Astrocyte (in vitro differentiated cells and primary cell): ENCODE data around the gene CMPK2. TPM values are rescaled to one million over a fixed set of nuclear protein-coding genes. Genes with fewer than 3 reads are reported as not detected.

ENCODE experiments used
- DNase-seq: peaks from one replicate; pipeline ENCODE4 v3.0.0-alpha.2; 2010; ENCODE audit warnings: low read depth
- FAIRE-seq: peaks from 2 replicates; lab custom pipeline; 2011; peaks lifted over from hg19 to GRCh38; lab: Jason Lieb, UNC
- H2AFZ ChIP-seq: 2 replicates; pipeline ENCODE4 v1.6.0; 2012; ENCODE audit warnings: low read depth, low read length, inconsistent platforms
- H3K27ac ChIP-seq: 2 replicates; pipeline ENCODE4 v1.5.1; 2011; ENCODE audit warnings: low read depth, low read length, inconsistent platforms
- H3K27me3 ChIP-seq: 2 replicates; pipeline ENCODE4 v1.6.0; 2011; ENCODE audit warnings: low read length, inconsistent platforms; ENCODE audit not compliant: insufficient read depth
- H3K36me3 ChIP-seq: 2 replicates; pipeline ENCODE4 v1.5.1; 2011; ENCODE audit warnings: low read length, inconsistent platforms; ENCODE audit not compliant: insufficient read depth
- H3K4me1 ChIP-seq: 2 replicates; pipeline ENCODE4 v1.5.1; 2011; ENCODE audit warnings: low read length, inconsistent platforms; ENCODE audit not compliant: insufficient read depth
- H3K4me2 ChIP-seq: 2 replicates; pipeline ENCODE4 v1.6.0; 2012; ENCODE audit warnings: low read length, inconsistent platforms
- H3K4me3 ChIP-seq: 2 replicates; pipeline ENCODE4 v1.5.1; 2011; ENCODE audit warnings: low read depth, mild to moderate bottlenecking, low read length, inconsistent platforms; ENCODE audit not compliant: insufficient read depth
- H3K79me2 ChIP-seq: 2 replicates; pipeline ENCODE4 v1.6.0; 2012; ENCODE audit warnings: mild to moderate bottlenecking, low read length, inconsistent platforms; ENCODE audit not compliant: insufficient read depth
- H3K9ac ChIP-seq: 2 replicates; pipeline ENCODE4 v1.6.0; 2012; ENCODE audit warnings: mild to moderate bottlenecking, low read length, inconsistent platforms
- H3K9me3 ChIP-seq: 2 replicates; pipeline ENCODE4 v1.5.1; 2012; ENCODE audit warnings: low read depth, mild to moderate bottlenecking, low read length, inconsistent platforms; ENCODE audit not compliant: insufficient read depth
- H4K20me1 ChIP-seq: 2 replicates; pipeline ENCODE4 v1.6.0; 2012; ENCODE audit warnings: low read length, inconsistent platforms; ENCODE audit not compliant: insufficient read depth
- H3K27ac Mint-ChIP-seq: one replicate; pipeline ENCODE4 v1.8.0; 2021; ENCODE audit warnings: mild to moderate bottlenecking, mixed read lengths; ENCODE audit not compliant: unreplicated experiment
- H3K27me3 Mint-ChIP-seq: one replicate; pipeline ENCODE4 v1.8.0; 2021; ENCODE audit warnings: low read depth, mixed read lengths; ENCODE audit not compliant: unreplicated experiment
- H3K36me3 Mint-ChIP-seq: one replicate; pipeline ENCODE4 v1.8.0; 2021; ENCODE audit warnings: low read depth, mixed read lengths; ENCODE audit not compliant: unreplicated experiment
- H3K4me1 Mint-ChIP-seq: one replicate; pipeline ENCODE4 v1.8.0; 2021; ENCODE audit warnings: low read depth, mixed read lengths; ENCODE audit not compliant: unreplicated experiment
- H3K4me3 Mint-ChIP-seq: one replicate; pipeline ENCODE4 v1.8.0; 2021; ENCODE audit warnings: mild to moderate bottlenecking, moderate library complexity, mixed read lengths; ENCODE audit not compliant: unreplicated experiment
- H3K9me3 Mint-ChIP-seq: one replicate; pipeline ENCODE4 v1.8.0; 2021; ENCODE audit warnings: mild to moderate bottlenecking, mixed read lengths; ENCODE audit not compliant: unreplicated experiment
- CTCF ChIP-seq: IDR thresholded peaks from 2 replicates; pipeline ENCODE4 v1.5.1; 2011; ENCODE audit warnings: low read depth, mild to moderate bottlenecking, inconsistent platforms, low read length, moderate library complexity; ENCODE audit not compliant: insufficient read depth
- EZH2 ChIP-seq: IDR thresholded peaks from 2 replicates; pipeline ENCODE4 v1.6.1; 2012; ENCODE audit warnings: mild to moderate bottlenecking, low read length, inconsistent platforms; ENCODE audit not compliant: insufficient read depth
- total RNA-seq: library from RNA; stranded (reverse); gene quantifications from 2 replicates; pipeline ENCODE4 v1.2.1, GENCODE V29; 2021

CMPK2 gene
- total RNA-seq, 1 donor from 2014 or later: 32.5 TPM

DNA sequence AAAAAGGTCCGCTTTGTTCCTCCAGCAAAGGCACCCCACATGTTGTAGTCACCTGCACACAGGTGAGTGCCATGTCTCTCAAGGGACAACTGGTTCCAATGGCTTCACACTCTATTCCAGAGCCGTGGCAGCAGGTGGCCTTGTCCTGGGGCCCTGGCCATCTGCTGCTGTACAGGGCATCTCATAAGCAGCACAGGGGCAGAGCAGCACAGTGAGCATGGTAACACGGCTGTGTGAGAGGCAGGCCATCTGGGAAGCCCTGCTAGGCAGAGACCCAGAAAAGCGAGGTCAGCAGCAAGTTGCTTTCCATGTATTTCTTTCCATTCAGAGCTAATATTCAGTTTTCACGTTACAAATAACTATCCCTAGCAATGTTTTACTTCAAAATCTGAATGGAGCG is 54.7 kb downstream of the CMPK2 start:
- peaks cover 3% of the 10 kb centered on the region for H3K9me3 Mint-ChIP-seq
- Histone ChIP-seq H3K36me3 (no peaks in the 10 kb centered on the region), H3K27ac (no peak overlapping the region), H3K4me2 (no peak overlapping the region), H3K4me1 (no peaks in the 10 kb centered on the region), H2AFZ (no peak overlapping the region), H3K79me2 (no peaks in the 10 kb centered on the region), H3K4me3 (no peak overlapping the region), H3K27me3 (no peaks in the 10 kb centered on the region), H4K20me1 (no peaks in the 10 kb centered on the region), H3K9ac (no peak overlapping the region), H3K9me3 (no peaks in the 10 kb centered on the region)
- peaks cover 17% of the 10 kb centered on the region for H3K27me3 Mint-ChIP-seq
- H3K27ac Mint-ChIP-seq: no peak overlapping the region
- TF ChIP-seq CTCF: no peak
- TF ChIP-seq EZH2: no peak
- H3K36me3 Mint-ChIP-seq: no peaks in the 10 kb centered on the region
- DNase-seq (no peak), FAIRE-seq (no peak)
- H3K4me3 Mint-ChIP-seq: no peak overlapping the region
- no peaks in the 10 kb centered on the region for H3K4me1 Mint-ChIP-seq

DNA sequence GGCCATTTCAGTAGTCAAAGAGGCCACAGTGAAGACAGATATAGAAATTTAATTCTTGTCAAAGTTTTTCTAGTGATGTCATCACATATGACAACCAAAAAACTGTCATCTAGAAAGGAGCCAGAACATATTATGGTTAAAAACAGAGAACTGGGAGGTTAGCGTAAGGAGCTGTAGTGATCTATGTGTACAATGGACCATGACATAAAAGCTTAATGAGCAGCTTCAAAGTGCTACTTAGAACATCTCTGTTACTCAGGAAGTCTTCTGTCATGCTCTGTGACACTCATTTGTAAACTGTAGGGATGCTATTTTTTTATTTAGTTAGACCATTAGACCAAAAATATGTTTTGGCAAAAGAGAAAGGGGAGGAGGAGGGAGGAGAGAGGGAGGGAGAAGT is 57.3 kb downstream of the CMPK2 start:
- Mint-ChIP-seq H3K27me3 (peaks cover 30% of the 10 kb centered on the region), H3K4me1 (no peaks in the 10 kb centered on the region), H3K4me3 (no peak overlapping the region), H3K27ac (no peak overlapping the region), H3K36me3 (no peaks in the 10 kb centered on the region), H3K9me3 (no peaks in the 10 kb centered on the region)
- Histone ChIP-seq H2AFZ (no peak overlapping the region), H3K4me2 (no peak overlapping the region), H3K27me3 (no peaks in the 10 kb centered on the region), H3K27ac (no peak overlapping the region), H3K9me3 (no peaks in the 10 kb centered on the region), H3K79me2 (no peaks in the 10 kb centered on the region), H3K36me3 (no peaks in the 10 kb centered on the region), H3K4me1 (no peaks in the 10 kb centered on the region), H3K4me3 (no peak overlapping the region), H3K9ac (no peak overlapping the region), H4K20me1 (no peaks in the 10 kb centered on the region)
- TF ChIP-seq CTCF (no peak), EZH2 (no peak)
- no peak for FAIRE-seq
- DNase-seq: no peak

DNA sequence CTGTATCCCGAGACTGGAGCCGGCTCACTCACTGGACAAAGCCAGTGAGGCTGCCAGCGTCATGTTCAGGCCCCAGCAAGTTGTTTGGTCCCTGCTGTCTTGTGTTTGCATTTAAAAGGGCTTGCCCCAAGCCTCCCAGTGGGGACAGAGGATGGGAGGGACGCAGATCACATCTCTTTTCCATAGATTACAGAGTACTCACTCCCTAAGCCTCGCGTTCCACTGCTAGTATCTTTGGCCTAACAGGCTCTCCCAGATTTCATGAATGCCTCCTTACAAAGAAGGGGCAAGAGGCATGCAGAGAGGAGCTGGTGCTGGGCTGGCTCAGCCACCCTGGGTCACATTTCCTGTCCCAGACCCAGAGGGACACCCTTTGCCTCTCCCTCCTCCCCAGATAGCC is 59.1 kb downstream of the CMPK2 start:
- Mint-ChIP-seq H3K36me3 (no peaks in the 10 kb centered on the region), H3K27me3 (peaks cover 33% of the 10 kb centered on the region), H3K4me1 (no peaks in the 10 kb centered on the region), H3K9me3 (no peaks in the 10 kb centered on the region), H3K27ac (no peak overlapping the region), H3K4me3 (no peak overlapping the region)
- Histone ChIP-seq H3K27ac (no peak overlapping the region), H3K36me3 (no peaks in the 10 kb centered on the region), H3K9ac (no peak overlapping the region), H3K4me2 (no peak overlapping the region), H2AFZ (no peak overlapping the region), H3K9me3 (no peaks in the 10 kb centered on the region), H3K79me2 (no peaks in the 10 kb centered on the region), H3K4me3 (no peak overlapping the region), H3K4me1 (no peaks in the 10 kb centered on the region), H3K27me3 (no peaks in the 10 kb centered on the region), H4K20me1 (no peaks in the 10 kb centered on the region)
- FAIRE-seq (no peak), DNase-seq (no peak)
- TF ChIP-seq CTCF (no peak), EZH2 (no peak)
